HG03469 (cell line): ENCODE measurements around the gene CAP2.
"Not testable (repeated sequence)": the region's sequence is repeated elsewhere in the genome, so short reads cannot be mapped to it uniquely, and the experiment has no call there.

Experiments
- ATAC-seq: cut with Tn5 transposase; IDR thresholded peaks from one replicate; pipeline ENCODE4 v1.9.1; 2021; ENCODE audit warnings: mild to moderate bottlenecking, moderate library complexity, moderate number of reproducible peaks; ENCODE audit not compliant: unreplicated experiment

Gene CAP2

DNA sequence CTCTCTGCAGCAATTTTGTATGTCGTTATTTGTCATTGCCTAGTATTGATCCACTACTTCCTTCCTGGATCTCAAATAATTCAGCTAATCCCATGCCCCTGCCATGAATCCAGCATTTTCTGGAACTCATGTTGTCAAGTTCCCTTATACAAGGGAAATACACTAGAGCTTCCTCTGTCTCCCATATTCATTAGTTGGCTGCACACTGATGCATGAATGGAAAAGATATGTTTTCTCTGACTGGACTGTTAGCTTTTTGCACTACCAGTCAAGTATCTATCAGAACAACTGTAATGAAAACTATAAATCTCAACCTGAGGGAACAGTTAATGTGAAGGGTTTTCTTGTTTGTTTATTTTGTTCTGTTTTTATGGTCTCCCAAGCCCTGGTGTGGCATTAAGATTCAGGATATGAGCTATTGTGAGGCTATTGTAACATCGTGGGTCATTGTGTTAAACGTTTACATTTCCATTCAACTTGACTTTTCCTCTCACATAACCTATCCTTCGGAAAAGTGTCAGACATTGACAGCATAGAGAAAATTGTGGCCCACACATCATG lies 104.2 kb downstream of the CAP2 start:
- ATAC-seq: no peak

DNA sequence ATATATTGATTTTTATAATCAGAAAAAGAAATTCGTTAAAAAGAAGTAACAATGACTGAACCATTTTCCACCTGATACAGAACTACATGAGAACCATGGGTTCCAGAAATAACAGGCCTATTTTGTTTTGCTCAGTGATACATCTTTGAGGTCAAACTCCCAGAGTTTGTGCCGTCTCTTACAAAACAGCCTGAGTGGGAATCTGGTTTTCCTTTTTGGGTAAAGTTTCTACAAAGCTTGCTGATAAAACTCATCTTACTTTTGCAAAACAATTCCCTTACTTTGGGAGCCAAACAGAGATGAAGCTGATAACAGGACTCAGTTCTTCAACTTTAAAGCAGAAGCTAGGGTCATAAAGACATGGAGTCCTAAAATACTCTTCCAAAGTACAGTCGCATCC lies 108.0 kb downstream of the CAP2 start:
- ATAC-seq: no peak

- ATAC-seq: no peak
Observed at GRCh38 chr6:17501982-17502704, 108.7 kb downstream of the CAP2 start.

- ATAC-seq: no peak
Observed at GRCh38 chr6:17503051-17503450, 109.7 kb downstream of the CAP2 start.

DNA sequence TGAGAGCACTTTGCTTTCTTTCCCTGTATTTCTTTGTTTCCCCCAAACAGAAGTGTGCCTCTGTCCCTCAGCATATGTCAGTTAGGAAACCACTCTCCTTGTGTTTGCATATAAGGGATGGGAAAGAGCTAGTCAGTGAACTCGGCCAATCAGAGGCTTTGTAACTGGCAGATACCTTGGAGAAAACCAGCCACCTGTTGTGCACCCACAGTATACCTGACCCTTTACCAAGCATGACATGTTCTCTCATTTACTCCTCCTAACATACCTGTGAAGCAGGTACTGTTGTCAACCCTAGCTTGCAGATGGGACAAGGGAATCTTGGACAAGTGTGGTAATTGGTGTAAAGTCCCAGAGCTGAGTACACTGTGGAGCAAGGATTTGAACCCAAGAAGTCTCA lies 110.6 kb downstream of the CAP2 start:
- ATAC-seq: no peak

DNA sequence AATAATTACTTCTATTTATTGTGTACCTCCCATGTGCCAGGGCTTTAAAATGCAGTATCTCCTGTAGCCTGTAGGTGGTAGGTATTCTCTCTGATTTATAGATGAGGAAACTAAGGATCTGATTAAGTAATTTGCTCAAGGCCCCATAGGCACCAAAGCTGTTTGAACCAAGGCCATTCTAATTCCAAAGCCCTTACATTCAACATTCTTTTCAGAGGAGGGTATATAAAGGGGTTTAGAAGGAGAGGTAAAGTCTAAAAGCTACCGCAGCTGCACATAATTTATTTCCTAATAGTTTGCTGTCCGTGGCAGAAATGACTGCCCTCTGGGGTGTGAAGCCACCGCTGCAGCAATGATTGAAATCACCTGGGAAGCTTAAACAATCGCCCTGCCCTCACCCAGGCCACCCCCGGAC lies 111.7 kb downstream of the CAP2 start:
- ATAC-seq: no peak

DNA sequence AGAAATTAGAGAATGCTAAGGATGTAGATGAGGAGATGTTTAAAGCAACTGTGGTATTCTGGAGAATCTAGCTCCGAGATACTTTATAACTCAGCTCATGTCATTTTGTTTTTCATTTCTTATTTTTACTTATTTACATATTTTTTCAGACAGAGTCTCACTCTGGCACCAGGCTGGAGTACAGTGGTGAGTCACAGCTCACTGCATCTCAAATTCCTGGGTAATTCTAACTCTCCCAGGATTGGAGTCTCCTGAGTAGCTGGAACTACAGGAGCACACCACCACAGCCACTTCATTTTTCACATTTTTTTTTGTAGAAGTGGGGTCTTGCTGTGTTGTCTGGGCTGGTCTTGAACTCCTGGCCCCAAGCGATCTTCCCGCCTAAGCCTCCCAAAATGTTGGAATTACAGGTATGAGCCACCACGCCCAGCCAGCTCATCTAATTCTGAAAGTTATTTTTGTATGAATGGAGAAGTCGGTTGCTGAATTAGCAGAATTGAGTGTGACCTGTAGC lies 112.4 kb downstream of the CAP2 start:
- no peak for ATAC-seq

DNA sequence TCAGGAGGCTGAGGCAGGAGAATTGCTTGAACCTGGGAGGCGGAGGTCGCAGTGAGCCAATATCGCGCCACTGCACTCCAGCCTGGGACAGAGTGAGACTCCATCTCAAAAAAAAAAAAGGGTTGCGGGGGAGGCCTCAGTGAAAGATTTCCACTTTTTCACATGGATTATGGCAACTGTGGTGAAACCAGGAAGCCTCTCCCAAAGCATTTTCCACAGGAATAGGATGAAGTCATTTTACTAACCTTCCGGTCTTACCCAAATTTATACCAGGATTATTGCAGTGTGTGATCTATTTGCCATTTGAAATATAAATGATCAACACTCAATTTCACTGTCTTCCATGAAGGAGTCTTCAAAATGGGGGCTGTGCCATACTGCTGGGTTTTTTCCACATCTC lies 113.1 kb downstream of the CAP2 start:
- ATAC-seq: no peak

GRCh38 chr6:17506962-17507361 lies 113.6 kb downstream of the CAP2 start:
- ATAC-seq: no peak

DNA sequence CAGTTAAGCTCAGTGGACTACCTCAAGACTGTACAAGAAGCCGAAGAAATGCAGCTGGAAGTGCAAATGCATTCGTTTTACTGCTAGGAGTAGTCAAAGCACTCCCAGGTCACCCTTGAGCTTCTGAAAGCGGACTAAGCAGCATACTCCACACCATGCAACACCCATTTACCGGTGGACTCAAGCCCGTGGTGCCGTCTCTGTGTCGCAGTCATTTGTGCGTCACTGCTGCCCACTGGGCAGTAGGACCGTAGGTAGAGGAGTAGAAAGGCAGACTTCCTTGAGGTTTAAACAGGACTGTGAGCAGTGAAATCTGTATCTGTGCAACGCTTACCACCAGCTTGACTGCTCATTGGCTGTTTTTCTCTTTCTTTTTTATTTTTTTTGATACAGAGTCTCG lies 117.7 kb downstream of the CAP2 start:
- ATAC-seq: no peak

- no peak for ATAC-seq
Observed at GRCh38 chr6:17511580-17511979, 118.2 kb downstream of the CAP2 start.

DNA sequence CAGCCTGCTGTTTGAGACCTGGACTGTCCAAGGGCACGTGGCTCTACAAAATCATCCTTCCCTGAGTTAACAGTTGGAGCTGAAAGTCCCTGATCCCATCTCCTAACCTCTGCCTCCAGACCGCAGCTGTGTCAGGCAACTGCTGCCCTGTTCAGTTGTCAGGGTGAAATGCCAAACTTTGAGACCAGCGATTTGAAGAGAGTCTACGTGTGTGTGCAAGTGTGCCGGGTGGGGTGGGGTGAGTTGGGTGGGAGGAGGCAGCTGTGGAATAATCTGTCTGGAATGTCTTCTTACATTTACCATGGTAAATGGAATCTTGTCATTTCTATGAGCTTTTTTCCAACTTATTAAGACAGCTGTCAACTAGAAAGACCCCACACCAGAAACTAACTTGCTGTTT lies 125.7 kb downstream of the CAP2 start:
- no peak for ATAC-seq

DNA sequence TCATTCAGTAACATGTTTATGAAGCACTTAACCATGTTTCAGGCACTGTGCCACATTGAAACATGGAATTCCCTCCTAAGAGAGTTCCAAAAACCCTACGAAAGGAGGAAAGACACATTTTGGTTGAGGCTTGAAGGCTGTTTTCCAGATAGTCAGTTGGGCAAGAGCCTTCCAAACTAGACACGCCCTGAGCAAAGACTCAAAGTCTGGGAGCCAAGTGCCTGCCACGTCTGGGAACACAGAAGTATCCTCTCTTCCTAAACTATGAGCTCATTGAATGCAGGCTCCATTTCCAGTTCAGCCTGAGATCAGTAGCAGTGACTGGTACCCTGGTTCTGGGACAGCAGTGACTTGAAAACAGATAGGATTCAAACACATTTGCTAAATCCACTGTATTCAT lies 132.2 kb downstream of the CAP2 start:
- no peak for ATAC-seq

DNA sequence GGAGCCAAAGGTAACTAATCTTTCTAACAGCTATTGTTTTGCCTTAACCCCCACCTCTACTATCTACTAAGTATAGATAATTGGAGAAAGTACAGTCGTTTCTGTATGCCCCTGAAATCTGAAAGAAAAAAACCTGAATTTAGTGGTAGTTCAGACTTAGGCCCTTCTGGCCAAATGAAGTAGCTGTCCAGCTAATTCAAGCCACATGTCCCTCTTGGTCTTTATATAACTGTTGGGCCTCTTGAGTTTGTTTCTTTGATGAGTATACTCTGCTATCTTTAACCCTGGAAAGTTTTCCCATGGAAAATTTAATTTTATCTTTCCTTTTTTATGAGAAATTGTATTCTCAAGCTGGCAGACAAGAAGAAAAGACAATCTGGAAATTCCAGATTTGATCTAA lies 133.7 kb downstream of the CAP2 start:
- ATAC-seq: no peak

DNA sequence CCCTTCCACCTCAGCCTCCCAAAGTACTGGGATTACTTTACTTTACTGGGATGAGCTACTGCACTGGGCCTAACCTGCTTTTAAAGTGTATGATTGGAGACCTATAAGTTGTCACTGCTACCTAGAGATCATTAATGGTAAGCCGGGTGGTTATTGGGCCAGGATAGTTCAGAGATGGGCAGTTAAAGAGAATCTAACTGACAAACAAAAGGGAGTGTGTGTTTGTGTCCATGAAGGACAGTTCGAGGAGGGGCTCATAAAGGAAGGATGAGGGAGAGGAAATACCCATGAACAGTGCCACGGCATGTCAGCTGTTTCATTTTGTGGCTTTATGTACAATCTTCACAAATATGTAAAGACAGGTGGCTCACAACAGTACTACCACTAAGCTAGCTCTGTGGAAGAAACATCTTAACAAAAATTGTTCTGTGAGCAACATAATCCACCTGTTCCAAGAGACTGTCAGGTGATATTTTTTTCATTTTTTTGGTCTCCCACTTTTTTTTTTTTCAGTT lies 137.0 kb downstream of the CAP2 start:
- no peak for ATAC-seq

DNA sequence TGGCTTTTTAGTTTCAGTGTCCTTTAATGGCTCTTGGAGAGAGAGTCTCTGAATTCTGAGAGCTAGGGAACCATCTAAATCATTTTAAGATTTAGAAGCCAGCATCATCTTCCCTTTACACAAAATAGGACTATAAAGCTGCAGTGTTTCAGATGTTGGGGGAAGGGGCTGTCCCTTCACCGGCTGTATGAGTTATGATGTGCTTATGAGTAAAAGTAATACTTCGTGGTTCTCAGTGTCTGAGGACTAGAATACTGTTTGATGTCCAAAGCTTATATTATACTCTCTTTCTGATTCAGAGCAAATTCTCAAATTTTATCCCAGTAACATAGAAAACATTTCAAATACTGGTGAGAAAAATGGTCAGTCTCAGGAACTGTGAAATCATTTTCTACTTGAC lies 143.2 kb downstream of the CAP2 start:
- no peak for ATAC-seq

DNA sequence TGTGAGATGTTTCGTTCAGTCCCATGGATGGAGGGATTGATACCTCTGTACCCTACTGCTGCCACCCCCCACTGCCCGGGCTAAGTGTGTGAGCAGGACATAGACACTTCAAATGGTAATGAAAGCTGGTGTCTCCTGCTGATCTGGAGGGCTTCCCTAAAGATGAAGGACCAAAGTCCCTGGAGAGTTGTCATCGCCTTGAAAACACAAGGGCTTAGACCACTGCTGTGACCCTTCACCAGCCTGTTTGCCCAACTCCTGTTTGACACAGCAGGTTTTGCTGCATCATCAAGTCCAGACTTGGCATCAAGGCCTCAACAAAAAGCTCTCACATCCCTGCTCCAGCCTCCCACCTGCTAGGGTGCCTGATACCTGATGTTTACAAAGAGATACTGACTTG lies 148.8 kb downstream of the CAP2 start:
- no peak for ATAC-seq

DNA sequence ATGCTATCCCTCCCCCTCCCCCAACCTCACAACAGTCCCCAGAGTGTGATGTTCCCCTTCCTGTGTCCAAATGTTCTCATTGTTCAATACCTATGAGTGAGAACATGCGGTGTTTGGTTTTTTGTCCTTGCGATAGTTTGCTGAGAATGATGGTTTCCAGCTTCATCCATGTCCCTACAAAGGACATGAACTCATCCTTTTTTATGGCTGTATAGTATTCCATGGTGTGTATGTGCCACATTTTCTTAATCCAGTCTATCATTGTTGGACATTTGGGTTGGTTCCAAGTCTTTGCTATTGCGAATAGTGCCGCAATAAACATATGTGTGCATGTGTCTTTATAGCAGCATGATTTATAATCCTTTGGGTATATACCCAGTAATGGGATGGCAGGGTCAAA lies 152.3 kb downstream of the CAP2 start:
- not testable (repeated sequence) for ATAC-seq

- no peak for ATAC-seq
Observed at GRCh38 chr6:17551383-17551958, 158.1 kb downstream of the CAP2 start.

GRCh38 chr6:17552861-17553260 lies 159.5 kb downstream of the CAP2 start:
- no peak for ATAC-seq

- no peak for ATAC-seq
Observed at GRCh38 chr6:17556014-17556413, 162.6 kb downstream of the CAP2 start.

DNA sequence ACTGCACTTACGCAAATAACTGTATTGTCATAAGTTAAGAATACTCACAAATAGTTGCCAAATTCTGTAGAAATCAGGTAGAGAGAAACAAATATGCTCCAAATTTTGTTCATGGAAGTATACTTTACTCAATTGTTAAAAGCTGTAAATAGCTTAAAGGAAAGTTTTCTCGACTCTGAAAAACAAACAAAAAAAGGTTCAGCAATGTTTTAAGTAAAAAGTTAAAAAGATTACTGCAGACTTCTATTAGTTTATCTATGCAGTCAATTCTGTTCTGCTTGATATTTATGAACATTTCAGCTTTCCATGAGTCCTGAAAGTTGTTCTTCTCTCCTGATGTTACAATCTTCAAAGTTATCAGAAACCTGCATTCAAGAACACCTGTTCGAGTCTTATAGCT lies 169.2 kb downstream of the CAP2 start:
- ATAC-seq: no peak
